ENCODE data around the gene PLBD1. TPM values are rescaled to one million over a fixed set of nuclear protein-coding genes. Genes with fewer than 3 reads are reported as not detected.
A peak's percentile ranks its signal among the peaks of the same experiment; 100 is the strongest.

PLBD1 gene
- total RNA-seq, 1 donor from 2014 or later = 14.2 TPM

DNA sequence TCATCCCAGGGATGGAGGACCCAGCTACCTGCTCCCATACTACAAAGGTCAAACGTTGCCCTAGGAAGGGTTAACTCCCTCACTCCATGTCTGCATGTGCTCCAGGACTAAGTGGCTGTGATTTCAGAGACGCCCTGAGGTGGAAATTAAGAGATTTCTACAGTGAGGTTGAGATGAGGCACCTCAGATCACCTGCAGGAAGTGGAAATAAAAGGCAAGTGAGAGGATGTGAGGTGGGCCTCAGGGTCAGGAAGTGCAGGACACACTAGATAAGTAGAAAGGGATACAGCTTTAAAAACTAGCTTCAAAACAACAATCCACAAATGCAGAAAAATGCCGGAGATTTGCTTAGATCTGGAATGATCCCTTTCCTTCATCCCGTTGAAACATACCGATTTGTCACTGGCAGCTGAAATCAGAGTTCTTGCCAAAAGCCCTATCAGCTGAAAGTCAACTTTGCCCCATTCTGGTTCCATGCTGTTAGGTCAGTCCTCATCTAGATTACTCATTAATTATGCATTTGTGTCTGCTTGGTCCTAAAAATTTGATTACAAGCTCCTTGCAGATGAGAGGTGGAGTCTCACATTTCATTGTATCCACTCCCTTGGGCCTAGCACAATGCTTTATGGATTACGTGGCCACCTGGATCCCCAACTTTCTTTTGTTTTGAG is 6.6 kb downstream of the PLBD1 start:
- H3K4me3 ChIP-seq (ENCODE audit: low read depth, low read length) = no peak overlapping the region
- DNase-seq (ENCODE audit: low read depth) = no peak
- no peak for TF ChIP-seq CTCF (conservative IDR thresholded peaks at IDR 0.05; ENCODE audit: low read depth, low read length)

DNA sequence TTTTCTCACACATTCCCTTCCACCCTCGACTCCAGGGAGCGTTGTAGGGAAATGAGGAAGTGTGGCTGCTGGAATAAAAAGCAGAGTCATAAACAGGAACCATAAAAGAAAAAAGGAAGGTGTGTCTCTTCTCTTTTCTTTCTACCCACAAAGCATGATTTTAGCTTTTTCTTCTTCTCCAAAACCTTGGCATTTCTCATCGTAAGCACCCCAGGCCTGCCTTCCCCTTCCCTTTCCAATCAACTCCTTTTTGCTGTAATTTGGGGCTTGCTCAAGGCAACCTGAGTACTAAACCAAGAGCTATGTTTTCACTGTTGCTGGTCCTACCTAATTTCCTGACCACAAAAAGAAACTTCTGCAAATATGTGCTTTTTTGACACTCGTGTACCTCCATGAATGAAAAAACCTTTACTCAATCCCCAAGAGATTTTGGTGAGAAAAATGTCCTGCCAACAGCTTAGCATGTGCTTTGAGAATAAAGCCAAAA is 9.2 kb downstream of the PLBD1 start:
- DNase-seq (ENCODE audit: low read depth) = no peak
- H3K4me3 ChIP-seq (ENCODE audit: low read depth, low read length) = no peak overlapping the region
- no peak for TF ChIP-seq CTCF (conservative IDR thresholded peaks at IDR 0.05; ENCODE audit: low read depth, low read length)

- no peak for TF ChIP-seq CTCF (conservative IDR thresholded peaks at IDR 0.05; ENCODE audit: low read depth, low read length)
- H3K4me3 ChIP-seq (ENCODE audit: low read depth, low read length) = no peak overlapping the region
- no peak for DNase-seq (ENCODE audit: low read depth)
Measured at GRCh38 chr12:14557966-14558365, 9.7 kb downstream of the PLBD1 start.

DNA sequence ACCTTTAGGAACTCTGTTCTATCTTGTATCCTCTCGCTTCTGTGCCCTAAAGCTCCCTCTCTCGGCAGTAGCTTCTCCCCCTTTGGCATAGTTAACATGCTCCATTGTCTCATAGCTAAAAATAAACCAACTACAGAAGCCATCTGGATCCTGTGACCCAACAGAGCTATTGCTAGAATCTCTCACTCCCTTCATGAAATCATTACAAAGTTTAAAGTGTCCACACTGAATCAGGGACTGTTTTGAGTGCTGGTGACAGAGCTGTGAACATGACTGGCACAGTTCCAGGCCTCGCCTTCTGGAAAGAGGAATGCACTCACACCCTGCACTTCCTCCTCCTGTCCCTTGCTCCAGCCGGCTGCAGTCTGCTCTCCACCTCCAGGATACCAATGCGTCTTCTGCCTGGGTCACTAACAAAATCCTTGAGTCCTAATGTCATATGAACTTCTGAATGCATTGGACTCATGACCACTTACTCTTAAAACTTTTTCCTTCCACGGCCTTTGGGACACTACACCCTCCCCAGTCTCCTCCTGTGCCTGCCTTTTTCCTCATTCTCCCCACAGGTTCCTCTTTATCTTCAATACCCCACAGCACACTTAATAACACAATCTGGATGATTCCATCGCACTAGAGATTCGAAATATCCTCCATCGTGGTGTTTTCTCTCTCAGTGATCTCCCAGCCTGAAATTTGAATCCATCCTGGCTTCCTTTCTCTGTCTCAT is 13.2 kb downstream of the PLBD1 start:
- H3K4me3 ChIP-seq (ENCODE audit: low read depth, low read length) = no peak overlapping the region
- TF ChIP-seq CTCF (conservative IDR thresholded peaks at IDR 0.05; ENCODE audit: low read depth, low read length) = peak; percentile 48
- DNase-seq (ENCODE audit: low read depth) = peak; percentile 55

- DNase-seq (ENCODE audit: low read depth) = no peak
- H3K4me3 ChIP-seq (ENCODE audit: low read depth, low read length) = no peak overlapping the region
- no peak for TF ChIP-seq CTCF (conservative IDR thresholded peaks at IDR 0.05; ENCODE audit: low read depth, low read length)
Measured at GRCh38 chr12:14548609-14549008, 19.1 kb downstream of the PLBD1 start.

- no peak overlapping the region for H3K4me3 ChIP-seq (ENCODE audit: low read depth, low read length)
- TF ChIP-seq CTCF (conservative IDR thresholded peaks at IDR 0.05; ENCODE audit: low read depth, low read length) = no peak
- no peak for DNase-seq (ENCODE audit: low read depth)
Measured at GRCh38 chr12:14547571-14547970, 20.1 kb downstream of the PLBD1 start.

Data from epithelial cell of proximal tubule (primary cell).